Measurements from ENCODE around the gene RPS6KA1.

The RPS6KA1 gene

GRCh38 chr1:26535201-26535600 lies 5.6 kb downstream of the RPS6KA1 start:
- Histone ChIP-seq H3K79me2 (ENCODE audit: control insufficient read depth, low read length) (peaks cover 14% of the 10 kb centered on the region), H3K27ac (ENCODE audit: low read depth, low read length) (no peak overlapping the region), H3K4me2 (ENCODE audit: low read length) (peak overlapping the region; percentile 53), H3K27me3 (ENCODE audit: control insufficient read depth, low read length) (no peaks in the 10 kb centered on the region), H3K36me3 (ENCODE audit: control insufficient read depth, low read length) (peaks cover 5% of the 10 kb centered on the region), H3K9me2 (replicated peaks; ENCODE audit: control insufficient read depth, low read length) (no peaks in the 10 kb centered on the region), H3F3A (ENCODE audit: control insufficient read depth, insufficient read depth) (peaks cover 11% of the 10 kb centered on the region; the same call in 1 of the 2 replicates), H3K9me3 (ENCODE audit: control insufficient read depth, insufficient read depth, low read length) (no peaks in the 10 kb centered on the region), H4K20me1 (ENCODE audit: control insufficient read depth, insufficient read depth, low read depth, low read length) (no peaks in the 10 kb centered on the region; the same call in 1 of the 2 replicates), H3K4me3 (ENCODE audit: low read length) (peak overlapping the region; percentile 25), H3K4me1 (ENCODE audit: control insufficient read depth, low read length) (peaks cover 83% of the 10 kb centered on the region)
- TF ChIP-seq, protein P1, sequence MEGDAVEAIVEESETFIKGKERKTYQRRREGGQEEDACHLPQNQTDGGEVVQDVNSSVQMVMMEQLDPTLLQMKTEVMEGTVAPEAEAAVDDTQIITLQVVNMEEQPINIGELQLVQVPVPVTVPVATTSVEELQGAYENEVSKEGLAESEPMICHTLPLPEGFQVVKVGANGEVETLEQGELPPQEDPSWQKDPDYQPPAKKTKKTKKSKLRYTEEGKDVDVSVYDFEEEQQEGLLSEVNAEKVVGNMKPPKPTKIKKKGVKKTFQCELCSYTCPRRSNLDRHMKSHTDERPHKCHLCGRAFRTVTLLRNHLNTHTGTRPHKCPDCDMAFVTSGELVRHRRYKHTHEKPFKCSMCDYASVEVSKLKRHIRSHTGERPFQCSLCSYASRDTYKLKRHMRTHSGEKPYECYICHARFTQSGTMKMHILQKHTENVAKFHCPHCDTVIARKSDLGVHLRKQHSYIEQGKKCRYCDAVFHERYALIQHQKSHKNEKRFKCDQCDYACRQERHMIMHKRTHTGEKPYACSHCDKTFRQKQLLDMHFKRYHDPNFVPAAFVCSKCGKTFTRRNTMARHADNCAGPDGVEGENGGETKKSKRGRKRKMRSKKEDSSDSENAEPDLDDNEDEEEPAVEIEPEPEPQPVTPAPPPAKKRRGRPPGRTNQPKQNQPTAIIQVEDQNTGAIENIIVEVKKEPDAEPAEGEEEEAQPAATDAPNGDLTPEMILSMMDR (IDR thresholded peaks at IDR 0.05; ENCODE audit: low read depth, low read length, poor library complexity, severe bottlenecking) = no peak
- TF ChIP-seq EZH2phosphoT487 (IDR thresholded peaks at IDR 0.05; ENCODE audit: borderline replicate concordance, low read length) = no peak

- H3K27ac ChIP-seq (ENCODE audit: low read depth, low read length) = no peak overlapping the region
- H3K9me3 ChIP-seq (ENCODE audit: control insufficient read depth, insufficient read depth, low read length) = no peaks in the 10 kb centered on the region
- no peaks in the 10 kb centered on the region for H3K27me3 ChIP-seq (ENCODE audit: control insufficient read depth, low read length)
- TF ChIP-seq, protein P1 (IDR thresholded peaks at IDR 0.05; ENCODE audit: low read depth, low read length, poor library complexity, severe bottlenecking) = no peak
- TF ChIP-seq EZH2phosphoT487 (IDR thresholded peaks at IDR 0.05; ENCODE audit: borderline replicate concordance, low read length) = no peak
- no peaks in the 10 kb centered on the region for H3K9me2 ChIP-seq (replicated peaks; ENCODE audit: control insufficient read depth, low read length)
- no peak overlapping the region for H3K4me2 ChIP-seq (ENCODE audit: low read length)
- peaks cover 83% of the 10 kb centered on the region for H3K4me1 ChIP-seq (ENCODE audit: control insufficient read depth, low read length)
- no peak overlapping the region for H3K4me3 ChIP-seq (ENCODE audit: low read length)
- peaks cover 13% of the 10 kb centered on the region; the same call in 1 of the 2 replicates for H3F3A ChIP-seq (ENCODE audit: control insufficient read depth, insufficient read depth)
- H3K79me2 ChIP-seq (ENCODE audit: control insufficient read depth, low read length) = peaks cover 5% of the 10 kb centered on the region
- no peaks in the 10 kb centered on the region; the same call in 1 of the 2 replicates for H4K20me1 ChIP-seq (ENCODE audit: control insufficient read depth, insufficient read depth, low read depth, low read length)
- H3K36me3 ChIP-seq (ENCODE audit: control insufficient read depth, low read length) = peaks cover 5% of the 10 kb centered on the region
Measured at GRCh38 chr1:26536081-26536480, 6.5 kb downstream of the RPS6KA1 start.

- H3K4me3 ChIP-seq (ENCODE audit: low read length) = no peak overlapping the region
- H3K27ac ChIP-seq (ENCODE audit: low read depth, low read length) = no peak overlapping the region
- no peaks in the 10 kb centered on the region for H3K9me3 ChIP-seq (ENCODE audit: control insufficient read depth, insufficient read depth, low read length)
- TF ChIP-seq, protein P1 (IDR thresholded peaks at IDR 0.05; ENCODE audit: low read depth, low read length, poor library complexity, severe bottlenecking) = no peak
- no peak for TF ChIP-seq EZH2phosphoT487 (IDR thresholded peaks at IDR 0.05; ENCODE audit: borderline replicate concordance, low read length)
- H3K9me2 ChIP-seq (replicated peaks; ENCODE audit: control insufficient read depth, low read length) = no peaks in the 10 kb centered on the region
- H3F3A ChIP-seq (ENCODE audit: control insufficient read depth, insufficient read depth) = peaks cover 17% of the 10 kb centered on the region; the same call in 1 of the 2 replicates
- H3K4me1 ChIP-seq (ENCODE audit: control insufficient read depth, low read length) = peaks cover 83% of the 10 kb centered on the region
- H4K20me1 ChIP-seq (ENCODE audit: control insufficient read depth, insufficient read depth, low read depth, low read length) = no peaks in the 10 kb centered on the region; the same call in 1 of the 2 replicates
- H3K79me2 ChIP-seq (ENCODE audit: control insufficient read depth, low read length) = peaks cover 5% of the 10 kb centered on the region
- H3K27me3 ChIP-seq (ENCODE audit: control insufficient read depth, low read length) = no peaks in the 10 kb centered on the region
- peaks cover 5% of the 10 kb centered on the region for H3K36me3 ChIP-seq (ENCODE audit: control insufficient read depth, low read length)
- no peak overlapping the region for H3K4me2 ChIP-seq (ENCODE audit: low read length)
Measured at GRCh38 chr1:26536521-26536920, 7.0 kb downstream of the RPS6KA1 start.

Data from DOHH2 (cell line).